GM18873 (cell line): ENCODE measurements around the gene STEAP2.

Source experiments
- ATAC-seq: cut with Tn5 transposase; IDR thresholded peaks from one replicate; pipeline ENCODE4 v1.9.1; 2021; ENCODE audit warnings: mild to moderate bottlenecking, moderate library complexity, moderate number of reproducible peaks; ENCODE audit not compliant: unreplicated experiment, low FRiP score

Gene STEAP2

DNA sequence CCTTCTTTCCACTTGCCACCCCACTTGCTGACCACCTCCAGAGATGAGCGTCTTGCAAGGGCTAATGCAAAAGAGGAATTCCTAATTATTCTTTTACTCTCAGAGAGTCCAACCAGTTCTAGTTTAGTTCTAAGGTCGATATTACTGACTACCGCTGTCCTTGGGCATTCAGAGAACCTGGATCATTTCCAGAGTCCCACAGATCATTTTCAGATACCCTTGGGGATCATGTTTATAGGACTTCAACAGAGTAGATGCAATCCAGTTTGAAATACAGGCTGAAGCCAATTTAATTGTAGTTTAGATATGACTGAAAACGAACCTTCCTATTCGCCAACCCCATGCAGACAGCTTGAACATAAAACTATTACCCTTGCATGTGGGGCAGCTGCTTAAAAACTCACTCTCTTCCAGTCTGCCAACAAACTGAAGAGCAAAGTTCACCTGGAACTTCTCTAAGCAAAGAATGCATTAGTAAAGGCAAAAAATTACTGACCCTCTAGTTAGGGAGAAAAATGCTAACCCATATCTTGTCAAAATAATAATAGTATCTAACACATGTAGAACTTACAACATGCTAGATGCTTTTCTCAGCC, 55.8 kb downstream of the STEAP2 start:
- ATAC-seq = no peak

DNA sequence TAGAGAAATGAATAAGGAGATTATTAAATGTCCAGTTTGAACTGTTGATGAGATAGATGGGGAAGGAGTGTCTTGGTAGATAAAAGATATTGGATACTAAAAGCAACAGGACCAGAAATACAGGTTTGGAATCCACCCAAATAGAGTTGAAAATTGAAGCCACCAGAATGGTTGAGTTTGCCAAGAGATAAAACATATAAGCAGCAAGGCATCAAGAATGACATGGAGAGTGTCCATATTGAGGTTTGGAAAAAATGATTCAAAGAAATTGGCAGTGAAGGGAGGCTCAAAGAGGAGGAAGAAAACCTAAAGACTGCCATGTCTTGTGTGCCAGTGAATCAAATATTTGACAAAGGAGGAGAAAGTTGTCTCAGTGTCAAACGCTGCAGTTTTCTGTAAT, 57.6 kb downstream of the STEAP2 start:
- ATAC-seq = no peak

DNA sequence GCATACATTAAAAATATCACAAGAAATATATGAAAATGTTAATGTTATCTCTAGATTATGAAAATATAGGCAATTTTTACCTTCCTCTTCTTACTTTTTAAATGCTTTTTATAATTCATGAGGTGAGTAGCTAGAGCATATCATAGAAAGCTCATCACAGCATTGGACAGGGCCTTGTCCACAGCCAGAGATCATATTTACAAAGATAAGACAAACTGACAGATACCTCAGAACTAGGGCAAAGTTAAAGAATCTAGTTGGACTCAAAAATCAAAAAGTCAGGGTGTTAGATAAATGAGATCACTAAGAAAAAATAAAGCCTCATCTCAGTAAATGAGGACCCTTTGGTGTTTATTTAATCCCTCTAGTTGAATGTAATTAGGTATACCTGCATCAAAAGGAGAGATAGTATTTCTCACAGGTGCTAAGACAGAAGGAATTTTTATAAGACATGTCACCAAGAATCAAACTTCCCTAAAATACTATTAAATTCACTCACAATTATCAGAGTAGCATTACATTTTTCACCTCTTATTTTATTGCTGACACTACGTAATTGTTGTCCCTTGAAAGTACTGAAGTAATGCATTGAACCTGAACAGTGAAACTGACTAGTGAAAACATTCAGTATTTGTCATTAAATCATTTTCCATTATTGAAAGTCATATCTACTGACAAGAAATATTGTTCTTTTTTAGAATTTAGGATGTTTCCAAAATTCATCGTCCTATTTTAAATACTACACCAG, 59.1 kb downstream of the STEAP2 start:
- ATAC-seq = no peak

DNA sequence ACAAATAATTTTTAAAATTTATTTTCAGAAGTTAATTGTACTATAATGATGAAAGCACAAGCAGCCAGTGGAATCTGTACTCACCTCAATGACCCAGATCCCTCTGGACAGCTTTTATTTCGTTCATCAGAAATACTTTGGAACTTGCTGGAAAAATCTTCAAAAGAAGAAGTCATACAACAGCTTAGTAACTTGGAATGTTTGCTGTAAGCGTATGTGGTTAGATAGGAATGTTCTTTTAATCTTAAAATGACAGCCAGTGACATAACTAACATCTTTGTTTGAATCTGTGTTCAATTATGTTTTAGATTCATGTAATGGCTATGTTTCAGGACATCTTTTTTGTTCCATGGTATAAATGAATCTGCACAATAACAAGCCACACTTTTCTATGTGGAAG, 60.2 kb downstream of the STEAP2 start:
- no peak for ATAC-seq

DNA sequence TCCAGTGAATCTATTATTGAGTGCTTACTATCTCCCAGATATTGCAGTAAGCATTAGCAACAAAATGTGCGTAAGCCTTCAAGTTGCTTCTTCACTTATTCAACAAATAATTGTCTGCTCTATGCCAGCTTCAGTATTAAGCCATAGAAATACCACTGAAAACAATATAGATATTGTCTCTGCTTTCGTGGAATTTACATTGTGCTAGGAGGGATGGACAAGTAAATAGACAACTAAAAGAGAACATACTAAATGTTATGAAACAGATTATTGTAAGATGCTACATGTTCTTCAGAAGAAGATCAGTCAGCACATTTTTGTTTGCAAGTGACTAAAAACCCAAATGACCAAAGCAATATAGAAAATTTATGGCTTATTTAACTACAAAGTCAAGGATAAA, 60.7 kb downstream of the STEAP2 start:
- no peak for ATAC-seq

DNA sequence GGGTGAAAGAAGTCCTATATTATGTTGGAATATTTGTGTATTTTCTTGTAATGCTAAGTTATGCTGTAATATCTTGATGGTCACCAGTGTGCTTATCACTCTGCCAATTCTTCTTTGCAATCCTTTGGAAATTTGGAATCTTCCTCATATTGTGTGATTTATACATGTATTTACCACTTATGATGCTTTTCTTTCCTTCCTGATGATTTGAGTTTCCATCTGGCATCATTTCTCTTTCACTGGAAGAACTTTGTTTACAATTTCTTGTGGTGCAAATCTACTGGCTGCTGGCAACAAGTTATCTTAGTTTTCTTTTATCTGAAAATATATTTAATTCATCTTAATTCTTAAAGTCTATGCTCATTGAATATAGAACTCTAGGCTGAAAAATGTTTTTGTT, 62.6 kb downstream of the STEAP2 start:
- ATAC-seq = no peak

DNA sequence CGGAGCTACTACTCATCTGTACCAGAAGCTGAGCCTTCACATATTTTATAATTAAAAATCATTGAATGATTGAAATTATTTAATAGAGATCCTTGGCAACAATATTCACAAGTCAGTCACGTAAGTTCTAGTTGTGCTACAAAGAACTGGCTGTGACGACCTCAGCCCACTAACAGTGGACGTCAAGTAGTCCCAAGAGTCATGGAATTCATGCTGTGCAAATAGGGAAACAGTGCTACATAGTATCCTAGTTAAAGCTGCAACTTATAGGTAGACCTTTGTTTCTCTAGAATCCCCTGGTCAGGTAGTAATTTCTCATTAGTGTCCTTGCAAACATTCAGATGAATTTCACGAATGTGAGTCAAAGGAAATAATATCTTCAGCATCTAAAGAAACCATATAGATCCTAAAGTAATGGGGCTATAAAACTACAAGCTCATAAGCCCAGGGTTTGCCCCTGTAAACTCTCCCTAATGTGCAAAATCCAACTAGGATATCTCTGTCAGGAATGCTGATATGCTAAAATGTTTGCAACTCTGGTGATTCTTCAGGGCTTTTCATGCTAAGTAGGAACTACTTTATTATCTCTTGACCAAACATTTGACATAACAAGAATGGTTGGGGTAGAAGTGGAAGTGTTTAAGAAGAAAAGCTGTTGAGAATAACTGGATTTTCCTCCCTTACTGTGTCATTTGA, 64.6 kb downstream of the STEAP2 start:
- no peak for ATAC-seq
